AG04449 (cell line): Measurements from ENCODE around the gene CRIP3.

Experiments
- CTCF ChIA-PET: fragments of 350-600 bp; formaldehyde crosslinking; extraction: SDS; loops from one replicate; lab custom pipeline; 2021; ENCODE audit warnings: antibody characterized with exemption; lab: Yijun Ruan, JAX
- POLR2A ChIA-PET: fragments of 400-600, 350-600 bp; formaldehyde crosslinking; extraction: SDS; loops from one replicate; lab custom pipeline; 2020; ENCODE audit warnings: antibody characterized with exemption, inconsistent platforms; lab: Yijun Ruan, JAX
- DNase-seq: peaks from one replicate; pipeline ENCODE4 v3.0.0-alpha.2; 2010; ENCODE audit warnings: low read depth, low spot score
- H3K4me3 ChIP-seq: 2 replicates; pipeline ENCODE4 v1.5.1; 2011; ENCODE audit warnings: low read depth, mild to moderate bottlenecking, control low read depth, low read length
- CTCF ChIP-seq: IDR thresholded peaks from one replicate; pipeline ENCODE4 v1.5.1; 2011; ENCODE audit warnings: mild to moderate bottlenecking, moderate library complexity, low read length, control low read depth, inconsistent platforms; ENCODE audit not compliant: insufficient read depth; ENCODE audit errors: missing control alignments

CRIP3 gene

GRCh38 chr6:43339168-43339567, 30.5 kb upstream of the CRIP3 start:
- CTCF ChIA-PET, result interaction anchor here (1.2 to 9.8 kb wide), 3 partner anchors 17 to 77 kb away, joined by 3 to 156 read pairs (median 4); no protein-coding TSS in a partner anchor
- POLR2A ChIA-PET, result no interaction called here
- DNase-seq, result no peak
- no peak overlapping the region for H3K4me3 ChIP-seq
- no peak for TF ChIP-seq CTCF

- TF ChIP-seq CTCF, result no peak
- H3K4me3 ChIP-seq, result no peak overlapping the region
- ChIA-PET CTCF (interaction anchor here (0.8 to 9.8 kb wide), 6 partner anchors 12 to 438 kb away, joined by 3 to 156 read pairs (median 3); partner anchors contain the start of gene DNPH1), POLR2A (no interaction called here)
- DNase-seq, result no peak
Measured at GRCh38 chr6:43338243-43338642, 29.6 kb upstream of the CRIP3 start.

- CTCF ChIA-PET, result interaction anchor here (0.6 to 9.8 kb wide), 13 partner anchors 14 to 106 kb away, joined by 3 to 156 read pairs (median 5); partner anchors contain the start of genes DNPH1 and ZNF318
- no peak overlapping the region for H3K4me3 ChIP-seq
- POLR2A ChIA-PET, result no interaction called here
- TF ChIP-seq CTCF, result no peak
- no peak for DNase-seq
Measured at GRCh38 chr6:43336382-43336781, 27.8 kb upstream of the CRIP3 start.

GRCh38 chr6:43335469-43335868, 26.8 kb upstream of the CRIP3 start:
- no peak for DNase-seq
- TF ChIP-seq CTCF, result no peak
- H3K4me3 ChIP-seq, result no peak overlapping the region
- POLR2A ChIA-PET, result no interaction called here
- CTCF ChIA-PET, result interaction anchor here (0.7 to 9.8 kb wide), 19 partner anchors 9 to 264 kb away, joined by 3 to 156 read pairs (median 7); partner anchors contain the start of gene DNPH1

GRCh38 chr6:43334466-43335095, 26.0 kb upstream of the CRIP3 start:
- CTCF ChIA-PET, result interaction anchor here (0.7 to 9.8 kb wide), 35 partner anchors 9 to 264 kb away, joined by 3 to 156 read pairs (median 5); partner anchors contain the start of genes DNPH1, SLC22A7 and ZNF318
- TF ChIP-seq CTCF, result peak; percentile 42
- DNase-seq, result peak; percentile 9
- no peak overlapping the region for H3K4me3 ChIP-seq
- POLR2A ChIA-PET, result no interaction called here

GRCh38 chr6:43331891-43332290, 23.3 kb upstream of the CRIP3 start:
- no peak overlapping the region for H3K4me3 ChIP-seq
- no peak for TF ChIP-seq CTCF
- POLR2A ChIA-PET, result no interaction called here
- no peak for DNase-seq
- CTCF ChIA-PET, result no interaction called here
